H4 (cell line): ENCODE data around the gene AHSP. TPM values are rescaled to one million over a fixed set of nuclear protein-coding genes. Genes with fewer than 3 reads are reported as not detected.
"Not testable (repeated sequence)": the region's sequence is repeated elsewhere in the genome, so short reads cannot be mapped to it uniquely, and the experiment has no call there.

Source experiments
- DNase-seq: peaks from one replicate; pipeline ENCODE4 v3.0.0-alpha.2; 2015; ENCODE audit warnings: low spot score
- total RNA-seq: library from RNA; depleted of rRNA; stranded (reverse); fragments of >200 nt; shearing (Covaris generic); gene quantifications from 2 replicates; pipeline ENCODE4 v1.2.3, GENCODE V29; 2014; rRNA removed

Gene AHSP
- total RNA-seq = not detected in 2 replicates

GRCh38 chr16:31527734-31528274, at the start of gene AHSP:
Gene AHSP (plus strand): TSS chr16:31527900. CDS start chr16:31528140, 240 bp downstream.
- DNase-seq = no peak

- no peak for DNase-seq
Observed at GRCh38 chr16:31478956-31479355, 48.7 kb upstream of the AHSP start.

GRCh38 chr16:31479751-31480150, 47.9 kb upstream of the AHSP start:
- DNase-seq = no peak

GRCh38 chr16:31480851-31481536, 46.7 kb upstream of the AHSP start:
- DNase-seq = no peak

- DNase-seq = no peak
Observed at GRCh38 chr16:31483081-31483480, 44.6 kb upstream of the AHSP start, which contains the start of gene SLC5A2. Gene SLC5A2 (plus strand): TSS chr16:31483123. CDS start chr16:31483137, 14 bp downstream.

- DNase-seq = not testable (repeated sequence)
Observed at GRCh38 chr16:31484048-31484447, 43.7 kb upstream of the AHSP start.

- DNase-seq = peak; percentile 27
Observed at GRCh38 chr16:31484491-31485171, 43.1 kb upstream of the AHSP start.

- DNase-seq = no peak
Observed at GRCh38 chr16:31485571-31485970, 42.1 kb upstream of the AHSP start.

- no peak for DNase-seq
Observed at GRCh38 chr16:31486045-31486444, 41.7 kb upstream of the AHSP start.

- DNase-seq = no peak
Observed at GRCh38 chr16:31487071-31487719, 40.5 kb upstream of the AHSP start.

GRCh38 chr16:31487720-31488467, 39.8 kb upstream of the AHSP start:
- no peak for DNase-seq

GRCh38 chr16:31488468-31489297, 39.0 kb upstream of the AHSP start:
- DNase-seq = no peak

GRCh38 chr16:31489298-31489564, 38.5 kb upstream of the AHSP start:
- no peak for DNase-seq

GRCh38 chr16:31489616-31490584, 37.8 kb upstream of the AHSP start:
- no peak for DNase-seq

- DNase-seq = no peak
Observed at GRCh38 chr16:31491778-31492418, 35.8 kb upstream of the AHSP start.

- no peak for DNase-seq
Observed at GRCh38 chr16:31493506-31494125, 34.1 kb upstream of the AHSP start.

GRCh38 chr16:31496670-31497069, 31.0 kb upstream of the AHSP start:
- DNase-seq = no peak

- no peak for DNase-seq
Observed at GRCh38 chr16:31498493-31498892, 29.2 kb upstream of the AHSP start.

- DNase-seq = no peak
Observed at GRCh38 chr16:31499928-31500327, 27.8 kb upstream of the AHSP start.
